Stimulated activated CD8-positive, alpha-beta memory T cell treated with anti-CD3 and anti-CD28 coated beads, Interleukin-2, amount 100 ng/mL, for 48 hours (primary cell): Measurements from ENCODE around the gene LGALS7.
"Not testable (repeated sequence)": the region's sequence is repeated elsewhere in the genome, so short reads cannot be mapped to it uniquely, and the experiment has no call there.

Experiments
- DNase-seq, 2 donors: peaks; one replicate each; pipeline ENCODE4 v3.0.0-alpha.2; 2020; ENCODE audit warnings: low read depth in 2 of 2

The LGALS7 gene

GRCh38 chr19:38774181-38774950 lies 1.0 kb upstream of the LGALS7 start:
- DNase-seq = no peak

DNA sequence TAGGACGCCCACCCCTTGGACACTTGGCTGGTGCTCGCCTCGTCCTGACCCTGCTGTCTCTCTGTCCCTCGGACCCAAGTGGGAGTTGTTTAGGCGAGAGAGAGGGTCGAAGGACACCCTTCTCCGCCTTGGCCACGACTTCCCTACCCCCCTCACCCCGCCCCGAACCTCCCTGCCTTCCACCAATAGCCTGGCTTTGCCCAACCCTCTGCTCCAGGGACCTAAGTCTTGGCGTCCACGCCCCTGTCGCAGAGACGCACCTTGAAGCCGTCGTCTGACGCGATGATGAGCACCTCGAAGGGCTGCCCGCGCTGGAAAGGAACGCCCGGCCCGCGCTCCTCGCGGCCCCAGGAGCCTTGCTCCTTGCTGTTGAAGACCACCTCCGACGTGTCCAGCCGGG lies 1.7 kb downstream of the LGALS7 start:
- not testable (repeated sequence) for DNase-seq

DNA sequence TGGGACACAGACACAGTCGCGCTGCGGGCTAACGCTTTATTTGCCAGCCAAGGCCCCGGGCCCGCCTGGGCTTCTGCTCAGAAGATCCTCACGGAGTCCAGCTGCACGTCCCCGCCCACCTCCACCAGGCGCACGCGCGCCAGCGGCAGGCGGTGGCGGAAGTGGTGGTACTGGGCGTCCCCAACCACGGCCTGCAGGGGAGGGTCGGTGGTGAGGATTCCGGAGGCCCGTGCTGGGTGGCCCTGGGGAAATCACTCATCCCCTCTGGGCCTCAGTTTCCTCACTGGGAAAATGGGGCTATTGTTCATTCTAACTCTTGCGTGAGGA lies 2.4 kb downstream of the LGALS7 start:
- DNase-seq = not testable (repeated sequence)

- DNase-seq = not testable (repeated sequence)
These were observed 2.9 kb downstream of the LGALS7 start for GRCh38 chr19:38770228-38770948.

DNA sequence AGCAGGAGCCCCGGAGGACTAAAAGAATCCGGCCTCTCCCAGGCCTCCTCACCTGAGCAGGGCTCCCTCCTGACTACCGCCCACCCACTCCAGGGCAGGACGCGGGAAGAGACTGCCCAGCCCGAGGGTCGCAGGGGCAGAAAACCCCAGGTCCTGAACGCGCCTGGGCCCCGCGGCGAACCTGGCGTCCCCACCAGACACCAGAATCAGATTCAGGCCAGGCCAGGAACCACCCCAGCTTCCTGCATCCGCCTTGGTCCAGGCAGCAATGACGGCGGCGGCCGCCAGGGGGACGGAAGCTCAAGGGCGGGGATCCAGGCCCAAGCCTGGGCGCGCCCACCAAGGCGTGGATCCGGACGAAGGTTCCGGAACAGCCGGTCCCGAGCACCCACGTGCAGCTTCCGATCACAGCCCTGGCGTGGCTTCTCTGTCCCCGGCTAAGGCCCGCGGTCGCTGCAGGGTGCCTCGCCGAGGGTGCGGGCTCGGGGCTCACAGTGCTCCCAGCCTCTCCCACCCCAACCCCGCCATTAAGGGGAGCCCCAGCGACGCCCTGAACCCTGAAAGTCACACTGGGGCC lies 3.6 kb downstream of the LGALS7 start:
- DNase-seq = peak; percentile 83 to 87

DNA sequence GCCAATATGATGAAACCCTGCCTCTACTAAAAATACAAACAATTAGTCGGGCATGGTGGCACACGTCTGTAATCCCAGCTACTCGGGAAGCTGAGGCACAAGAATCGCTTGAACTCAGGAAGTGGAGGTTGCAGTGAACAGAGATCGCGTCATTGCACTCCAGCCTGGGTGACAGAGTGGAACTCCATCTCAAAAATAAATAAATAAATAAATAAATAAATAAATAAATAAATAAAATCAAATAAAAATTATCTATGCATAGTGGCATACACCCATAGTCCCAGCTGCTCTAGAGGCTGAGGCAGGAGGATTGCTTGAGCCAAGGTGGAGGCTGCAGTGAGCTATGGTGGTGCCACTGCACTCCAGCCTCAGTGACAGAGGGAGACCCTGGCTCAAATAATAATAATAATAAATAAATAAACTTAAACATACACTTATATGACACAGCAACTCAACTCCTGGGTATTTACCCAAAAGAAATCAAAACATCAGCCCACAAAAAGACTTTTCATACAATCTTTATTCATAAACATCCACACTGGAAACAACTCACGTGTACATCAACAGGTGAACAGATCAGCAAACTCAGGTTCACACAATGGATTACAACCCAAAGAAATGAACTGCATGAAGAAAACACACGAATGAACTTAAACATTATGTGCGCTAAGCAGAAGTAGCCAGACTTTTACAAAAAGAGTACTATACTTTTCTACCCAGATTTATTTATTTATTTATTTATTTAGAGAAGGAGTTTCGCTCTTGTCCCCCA lies 6.9 kb downstream of the LGALS7 start:
- DNase-seq = no peak

- no peak for DNase-seq
These were observed 8.1 kb downstream of the LGALS7 start for GRCh38 chr19:38765214-38765613.

GRCh38 chr19:38763795-38764220 lies 9.5 kb downstream of the LGALS7 start:
- no peak for DNase-seq

DNA sequence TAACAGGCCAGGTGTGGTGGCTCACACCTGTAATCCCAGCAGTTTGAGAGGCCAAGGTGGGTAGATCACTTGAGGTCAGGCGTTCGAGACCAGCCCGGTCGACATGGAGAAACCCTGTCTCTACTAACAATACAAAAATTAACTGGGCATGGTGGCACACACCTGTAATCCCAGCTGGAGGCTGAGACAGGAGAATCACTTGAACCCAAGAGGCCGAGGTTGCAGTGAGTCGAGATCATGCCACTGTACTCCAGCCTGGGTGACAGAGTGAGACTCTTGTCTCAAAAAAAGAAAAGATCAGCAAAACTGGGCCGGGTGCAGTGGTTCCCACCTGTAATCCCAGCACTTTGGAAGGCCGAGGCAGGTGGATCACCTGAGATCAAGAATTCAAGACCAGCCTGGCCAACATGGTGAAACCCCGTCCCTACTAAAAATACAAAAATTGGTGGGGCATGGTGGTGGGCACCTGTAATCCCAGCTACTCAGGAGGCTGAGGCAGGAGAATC lies 11.4 kb downstream of the LGALS7 start:
- DNase-seq = not testable (repeated sequence)

DNA sequence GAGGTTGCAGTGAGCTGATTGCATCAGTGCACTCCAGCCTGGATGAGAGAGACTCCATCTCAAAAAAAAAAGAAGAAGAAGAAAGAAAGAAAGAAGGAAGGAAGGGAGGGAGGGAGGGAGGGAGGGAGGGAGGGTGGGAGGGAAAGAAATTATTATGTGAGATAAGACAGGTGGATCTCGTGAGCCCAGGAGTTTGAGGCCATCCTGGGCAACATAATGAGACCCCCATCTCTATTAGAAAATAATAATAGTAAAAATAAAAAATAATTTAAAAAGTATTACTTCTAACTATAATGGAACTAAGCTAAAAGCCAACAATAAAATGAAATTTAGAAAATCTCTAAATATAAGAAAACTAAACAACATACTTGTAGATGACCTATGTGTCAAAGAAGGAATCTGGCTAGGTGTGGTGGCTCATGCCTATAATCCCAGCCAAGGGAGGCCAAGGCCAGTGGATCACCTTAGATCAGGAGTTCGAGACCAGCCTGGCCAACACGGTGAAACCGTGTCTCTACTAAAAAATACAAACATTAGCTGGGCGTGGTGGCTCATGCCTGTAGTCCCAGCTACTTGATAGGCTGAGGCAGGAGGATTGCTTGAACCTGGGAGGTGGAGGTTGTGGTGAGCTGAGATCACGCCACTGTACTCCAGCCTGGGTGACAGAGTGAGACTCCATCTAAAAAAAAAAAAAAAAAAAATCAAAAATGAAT lies 12.4 kb downstream of the LGALS7 start:
- not testable (repeated sequence) for DNase-seq

- no peak for DNase-seq
These were observed 13.7 kb downstream of the LGALS7 start for GRCh38 chr19:38759590-38760003.

DNA sequence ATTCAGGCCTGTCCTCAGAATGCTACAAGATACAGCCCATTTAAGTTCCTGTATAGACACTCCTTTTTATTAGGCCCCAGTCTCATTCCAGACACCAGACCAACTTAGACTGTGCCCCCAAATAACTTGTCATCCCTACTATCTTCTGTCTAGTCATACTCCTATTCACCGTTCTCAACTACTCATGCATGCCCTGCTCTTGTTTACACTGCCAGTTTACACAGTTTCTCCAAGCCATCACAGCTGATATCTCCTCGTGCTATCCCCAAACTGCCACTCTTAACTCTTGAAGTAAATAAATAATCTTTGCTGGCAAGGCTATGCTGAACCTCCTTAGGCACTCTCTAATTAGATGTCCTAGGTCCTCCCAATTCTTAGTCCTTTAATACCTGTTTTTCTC lies 19.1 kb downstream of the LGALS7 start:
- DNase-seq = not testable (repeated sequence)

DNA sequence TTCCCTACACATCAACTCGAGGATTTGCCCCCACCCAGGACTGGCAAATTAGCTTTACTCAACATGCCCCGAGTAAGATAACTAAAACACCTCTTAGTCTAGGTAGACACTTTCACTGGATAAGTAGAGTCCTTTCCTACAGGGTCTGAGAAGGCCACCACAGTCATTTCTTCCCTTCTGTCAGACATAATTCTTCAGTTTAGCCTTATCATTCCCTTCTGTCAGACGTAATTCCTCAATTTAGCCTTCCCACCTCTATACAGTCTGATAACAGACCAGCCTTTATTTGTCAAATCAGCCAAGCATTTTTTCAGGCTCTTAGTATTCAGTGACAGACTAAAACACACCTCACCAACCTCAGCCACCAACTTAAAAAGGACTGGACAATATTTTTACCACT lies 19.5 kb downstream of the LGALS7 start:
- not testable (repeated sequence) for DNase-seq

- DNase-seq = no peak
These were observed 28.0 kb downstream of the LGALS7 start for GRCh38 chr19:38745316-38745715.

GRCh38 chr19:38744874-38745273 lies 28.4 kb downstream of the LGALS7 start:
- no peak for DNase-seq

DNA sequence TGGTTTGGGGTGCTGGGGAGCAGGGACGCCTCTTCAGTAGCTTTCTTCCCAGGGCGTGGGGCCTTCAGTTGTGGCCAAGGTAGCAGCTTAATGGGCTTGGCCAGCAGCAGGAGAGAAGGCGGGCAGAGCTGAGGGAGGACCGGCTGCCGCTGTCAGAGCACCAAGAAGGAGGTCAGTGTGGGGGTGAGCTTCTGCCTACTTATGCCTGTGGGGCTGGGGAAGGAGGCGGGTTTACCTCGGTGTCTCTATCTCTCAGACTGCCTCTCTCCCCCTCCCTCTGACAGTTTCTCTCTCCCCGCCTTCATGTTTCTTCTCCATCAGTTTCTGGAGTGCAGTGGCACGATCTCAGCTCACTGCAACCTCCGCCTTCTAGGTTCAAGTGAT lies 29.0 kb downstream of the LGALS7 start, which contains the start of gene CAPN12:
CAPN12 (minus strand) TSS at position 177 of the 384 bp plus-strand sequence. CDS start 309 bp downstream, outside the sequence.
- DNase-seq = no peak

GRCh38 chr19:38743394-38744297 lies 29.7 kb downstream of the LGALS7 start:
- DNase-seq = no peak

- DNase-seq = no peak
These were observed 30.4 kb downstream of the LGALS7 start for GRCh38 chr19:38742906-38743305.

- DNase-seq = no peak
These were observed 31.0 kb downstream of the LGALS7 start for GRCh38 chr19:38742296-38742695.

DNA sequence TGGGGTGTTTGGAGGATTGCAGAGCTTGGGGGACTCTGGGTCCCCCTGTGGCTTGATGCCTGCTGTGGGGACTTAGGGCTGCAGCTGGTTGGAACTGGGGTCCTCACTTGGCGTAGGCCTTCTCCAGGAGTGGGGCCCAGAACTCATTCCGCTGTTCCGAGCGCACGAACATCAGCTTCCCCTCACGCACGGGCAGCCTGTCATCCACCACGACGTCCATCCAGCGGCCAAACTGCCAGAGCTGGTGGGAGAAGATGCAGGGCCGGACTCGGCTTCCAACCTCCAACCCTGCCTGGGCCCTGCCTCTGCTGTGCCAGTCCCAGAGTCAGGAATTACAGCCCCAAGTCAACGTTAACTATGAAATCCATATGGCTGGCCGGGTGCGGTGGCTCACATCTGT lies 31.6 kb downstream of the LGALS7 start:
- no peak for DNase-seq
